Activated T-helper 2 cell treated with anti-CD3 and anti-CD28 coated beads, Interferon-gamma antibody, Interleukin-2, Interleukin-4, amounts not matched to agents 10 μg/mL and 5 μg/mL and 100 μg/mL, durations not matched to agents 14 hours and 24 hours and 36 hours (primary cell): ENCODE results near the gene FZD8. TPM values are rescaled to one million over a fixed set of nuclear protein-coding genes. Genes with fewer than 3 reads are reported as not detected.

Experiments
- DNase-seq: peaks from one replicate; pipeline ENCODE4 v3.0.0; 2021; ENCODE audit warnings: low spot score
- H3K27ac Mint-ChIP-seq: one replicate; pipeline ENCODE4 v1.8.0; 2021; ENCODE audit warnings: mixed read lengths
- H3K27me3 Mint-ChIP-seq: one replicate; pipeline ENCODE4 v1.8.0; 2021; ENCODE audit warnings: low read depth, mixed read lengths
- H3K36me3 Mint-ChIP-seq: one replicate; pipeline ENCODE4 v1.8.0; 2021; ENCODE audit warnings: low read depth, mixed read lengths
- H3K4me1 Mint-ChIP-seq: one replicate; pipeline ENCODE4 v1.8.0; 2021; ENCODE audit warnings: low read depth, mixed read lengths
- H3K4me3 Mint-ChIP-seq: one replicate; pipeline ENCODE4 v1.8.0; 2021; ENCODE audit warnings: low read depth, mild to moderate bottlenecking, moderate library complexity, mixed read lengths
- H3K9me3 Mint-ChIP-seq: one replicate; pipeline ENCODE4 v1.8.0; 2021; ENCODE audit warnings: mixed read lengths
- intact Hi-C: fragments of 100-400 bp; cut with micrococcal nuclease; formaldehyde crosslinking; loops from one replicate; pipeline ENCODE4 v1.15.1; 2023
- total RNA-seq: library from RNA; stranded (reverse); gene quantifications from 2 replicates; pipeline ENCODE4 v1.2.3, GENCODE V29; 2022

Gene FZD8
- total RNA-seq, 1 donor from 2014 or later: 1.0 TPM

GRCh38 chr10:35612385-35613106, 29.6 kb downstream of the FZD8 start:
- H3K36me3 Mint-ChIP-seq: no peaks in the 10 kb centered on the region
- peaks cover 13% of the 10 kb centered on the region for H3K27me3 Mint-ChIP-seq
- no peak for DNase-seq
- H3K27ac Mint-ChIP-seq: no peak overlapping the region
- H3K9me3 Mint-ChIP-seq: peaks cover 6% of the 10 kb centered on the region
- no peak overlapping the region for H3K4me3 Mint-ChIP-seq
- intact Hi-C loops: no loop called here
- H3K4me1 Mint-ChIP-seq: peaks cover under 1% of the 10 kb centered on the region

GRCh38 chr10:35611750-35612149, 30.3 kb downstream of the FZD8 start:
- Mint-ChIP-seq H3K27me3 (peaks cover 20% of the 10 kb centered on the region), H3K27ac (no peak overlapping the region), H3K36me3 (no peaks in the 10 kb centered on the region), H3K4me3 (no peak overlapping the region), H3K9me3 (peaks cover 6% of the 10 kb centered on the region), H3K4me1 (peaks cover 5% of the 10 kb centered on the region)
- DNase-seq: no peak
- intact Hi-C loops: no loop called here

GRCh38 chr10:35608328-35608672, 33.8 kb downstream of the FZD8 start:
- Mint-ChIP-seq H3K4me1 (peaks cover 5% of the 10 kb centered on the region), H3K36me3 (no peaks in the 10 kb centered on the region), H3K9me3 (peaks cover 6% of the 10 kb centered on the region), H3K27me3 (peaks cover 31% of the 10 kb centered on the region), H3K27ac (no peak overlapping the region), H3K4me3 (no peak overlapping the region)
- no peak for DNase-seq
- intact Hi-C loops: no loop called here

- intact Hi-C loops: no loop called here
- no peak overlapping the region for H3K27ac Mint-ChIP-seq
- H3K27me3 Mint-ChIP-seq: peaks cover 31% of the 10 kb centered on the region
- peaks cover 5% of the 10 kb centered on the region for H3K4me1 Mint-ChIP-seq
- peaks cover 6% of the 10 kb centered on the region for H3K9me3 Mint-ChIP-seq
- no peaks in the 10 kb centered on the region for H3K36me3 Mint-ChIP-seq
- peak overlapping the region; percentile 57 for H3K4me3 Mint-ChIP-seq
- no peak for DNase-seq
Measured at GRCh38 chr10:35607475-35608327, 34.4 kb downstream of the FZD8 start.

GRCh38 chr10:35606430-35606829, 35.7 kb downstream of the FZD8 start:
- intact Hi-C loops: no loop called here
- H3K27me3 Mint-ChIP-seq: peaks cover 31% of the 10 kb centered on the region
- H3K4me1 Mint-ChIP-seq: peaks cover 5% of the 10 kb centered on the region

GRCh38 chr10:35605191-35605590, 36.9 kb downstream of the FZD8 start, which contains the start of gene GJD4:
Gene GJD4, plus strand, starts transcription at chr10:35605341. Its CDS starts 227 bp downstream, at chr10:35605568.
- no peak within 1 kb of the TSS for H3K27ac Mint-ChIP-seq
- peaks cover 31% of the 10 kb centered on the region for H3K27me3 Mint-ChIP-seq
- H3K9me3 Mint-ChIP-seq: peaks cover 6% of the 10 kb centered on the region
- H3K36me3 Mint-ChIP-seq: no peaks in the 10 kb centered on the region
- H3K4me1 Mint-ChIP-seq: peaks cover 5% of the 10 kb centered on the region
- intact Hi-C loops: no loop called here
- DNase-seq: no peak
- H3K4me3 Mint-ChIP-seq: no peak within 1 kb of the TSS

More at GRCh38 chr10:35606430-35606829, 35.7 kb downstream of the FZD8 start:
- DNase-seq: no peak
- no peaks in the 10 kb centered on the region for H3K36me3 Mint-ChIP-seq
- H3K9me3 Mint-ChIP-seq: peaks cover 6% of the 10 kb centered on the region
- no peak overlapping the region for H3K4me3 Mint-ChIP-seq
- no peak overlapping the region for H3K27ac Mint-ChIP-seq

- Mint-ChIP-seq H3K4me3 (no peak overlapping the region), H3K27me3 (peaks cover 9% of the 10 kb centered on the region), H3K36me3 (no peaks in the 10 kb centered on the region), H3K4me1 (no peaks in the 10 kb centered on the region), H3K9me3 (no peaks in the 10 kb centered on the region), H3K27ac (no peak overlapping the region)
- DNase-seq: no peak
- intact Hi-C loops: no loop called here
Measured at GRCh38 chr10:35600193-35600592, 41.9 kb downstream of the FZD8 start.

- Mint-ChIP-seq H3K4me3 (no peak overlapping the region), H3K27me3 (no peaks in the 10 kb centered on the region), H3K36me3 (no peaks in the 10 kb centered on the region), H3K9me3 (no peaks in the 10 kb centered on the region), H3K4me1 (no peaks in the 10 kb centered on the region), H3K27ac (no peak overlapping the region)
- intact Hi-C loops: no loop called here
- no peak for DNase-seq
Measured at GRCh38 chr10:35598379-35598778, 43.7 kb downstream of the FZD8 start.

GRCh38 chr10:35595106-35595505, 47.0 kb downstream of the FZD8 start:
- no peak for DNase-seq
- Mint-ChIP-seq H3K27ac (no peak overlapping the region), H3K27me3 (peaks cover 2% of the 10 kb centered on the region), H3K36me3 (no peaks in the 10 kb centered on the region), H3K9me3 (peaks cover 10% of the 10 kb centered on the region), H3K4me1 (no peaks in the 10 kb centered on the region), H3K4me3 (no peak overlapping the region)
- intact Hi-C loops: no loop called here

GRCh38 chr10:35594115-35595079, 47.7 kb downstream of the FZD8 start:
- Mint-ChIP-seq H3K27ac (no peak overlapping the region), H3K27me3 (peaks cover 2% of the 10 kb centered on the region), H3K4me1 (no peaks in the 10 kb centered on the region), H3K9me3 (peaks cover 10% of the 10 kb centered on the region), H3K4me3 (no peak overlapping the region), H3K36me3 (no peaks in the 10 kb centered on the region)
- intact Hi-C loops: no loop called here
- no peak for DNase-seq

GRCh38 chr10:35592441-35592840, 49.7 kb downstream of the FZD8 start:
- Mint-ChIP-seq H3K36me3 (no peaks in the 10 kb centered on the region), H3K27me3 (peaks cover 2% of the 10 kb centered on the region), H3K4me3 (no peak overlapping the region)

GRCh38 chr10:35588836-35589235, 53.3 kb downstream of the FZD8 start:
- no peak overlapping the region for H3K4me3 Mint-ChIP-seq
- peaks cover 10% of the 10 kb centered on the region for H3K9me3 Mint-ChIP-seq
- no peaks in the 10 kb centered on the region for H3K4me1 Mint-ChIP-seq
- intact Hi-C loops: no loop called here
- H3K36me3 Mint-ChIP-seq: no peaks in the 10 kb centered on the region
- no peak for DNase-seq
- H3K27me3 Mint-ChIP-seq: peaks cover 2% of the 10 kb centered on the region
- H3K27ac Mint-ChIP-seq: no peak overlapping the region

More at GRCh38 chr10:35592441-35592840, 49.7 kb downstream of the FZD8 start:
- peaks cover 10% of the 10 kb centered on the region for H3K9me3 Mint-ChIP-seq
- intact Hi-C loops: no loop called here
- H3K4me1 Mint-ChIP-seq: no peaks in the 10 kb centered on the region
- no peak for DNase-seq
- no peak overlapping the region for H3K27ac Mint-ChIP-seq
